Measurements from ENCODE around the gene CKMT2.
"Not testable (repeated sequence)": the region's sequence is repeated elsewhere in the genome, so short reads cannot be mapped to it uniquely, and the experiment has no call there.

The CKMT2 gene

GRCh38 chr5:81252904-81253303 is 19.8 kb downstream of the CKMT2 start:
- DNase-seq (ENCODE audit: low read depth): no peak
- H3K4me3 ChIP-seq (ENCODE audit: low read depth, low read length): no peak overlapping the region
- no peak for TF ChIP-seq CTCF (IDR thresholded peaks at IDR 0.05; ENCODE audit: low read depth, low read length, missing control alignments)

GRCh38 chr5:81253875-81254274 is 20.8 kb downstream of the CKMT2 start:
- no peak for TF ChIP-seq CTCF (IDR thresholded peaks at IDR 0.05; ENCODE audit: low read depth, low read length, missing control alignments)
- no peak overlapping the region for H3K4me3 ChIP-seq (ENCODE audit: low read depth, low read length)
- DNase-seq (ENCODE audit: low read depth): no peak

GRCh38 chr5:81254886-81255559 is 21.9 kb downstream of the CKMT2 start:
- DNase-seq (ENCODE audit: low read depth): no peak
- no peak overlapping the region for H3K4me3 ChIP-seq (ENCODE audit: low read depth, low read length)
- TF ChIP-seq CTCF (IDR thresholded peaks at IDR 0.05; ENCODE audit: low read depth, low read length, missing control alignments): no peak

- no peak overlapping the region for H3K4me3 ChIP-seq (ENCODE audit: low read depth, low read length)
- no peak for TF ChIP-seq CTCF (IDR thresholded peaks at IDR 0.05; ENCODE audit: low read depth, low read length, missing control alignments)
- DNase-seq (ENCODE audit: low read depth): no peak
Measured at GRCh38 chr5:81256766-81257165, 23.6 kb downstream of the CKMT2 start.

- DNase-seq (ENCODE audit: low read depth); H3K4me3 ChIP-seq (ENCODE audit: low read depth, low read length): not testable (repeated sequence)
Measured at GRCh38 chr5:81262796-81263195, 29.7 kb downstream of the CKMT2 start.

GRCh38 chr5:81265101-81265500 is 32.0 kb downstream of the CKMT2 start:
- no peak for TF ChIP-seq CTCF (IDR thresholded peaks at IDR 0.05; ENCODE audit: low read depth, low read length, missing control alignments)
- DNase-seq (ENCODE audit: low read depth): no peak
- H3K4me3 ChIP-seq (ENCODE audit: low read depth, low read length): no peak overlapping the region

GRCh38 chr5:81268521-81269196 is 35.5 kb downstream of the CKMT2 start:
- no peak for DNase-seq (ENCODE audit: low read depth)
- no peak overlapping the region for H3K4me3 ChIP-seq (ENCODE audit: low read depth, low read length)
- TF ChIP-seq CTCF (IDR thresholded peaks at IDR 0.05; ENCODE audit: low read depth, low read length, missing control alignments): no peak

Data from GM12864 (cell line).